T-helper 1 cell treated with Interleukin-12 subunit alpha and Interleukin-12 subunit beta and Interleukin-4 antibody, amounts not matched to agents 30 μg/mL and 1 μg/mL, for 36 hours (primary cell): ENCODE results near the gene SPECC1.

ENCODE experiments used
- H3K27ac Mint-ChIP-seq: one replicate; pipeline ENCODE4 v1.8.0; 2021; ENCODE audit warnings: mild to moderate bottlenecking, mixed read lengths
- H3K27me3 Mint-ChIP-seq: one replicate; pipeline ENCODE4 v1.8.0; 2021; ENCODE audit warnings: low read depth, mixed read lengths
- H3K36me3 Mint-ChIP-seq: one replicate; pipeline ENCODE4 v1.8.0; 2021; ENCODE audit warnings: low read depth, mixed read lengths
- H3K4me1 Mint-ChIP-seq: one replicate; pipeline ENCODE4 v1.8.0; 2021; ENCODE audit warnings: low read depth, mixed read lengths
- H3K4me3 Mint-ChIP-seq: one replicate; pipeline ENCODE4 v1.8.0; 2021; ENCODE audit warnings: mild to moderate bottlenecking, moderate library complexity, mixed read lengths
- H3K9me3 Mint-ChIP-seq: one replicate; pipeline ENCODE4 v1.8.0; 2021; ENCODE audit warnings: mixed read lengths

SPECC1 gene

GRCh38 chr17:20278805-20279204 is 269.6 kb downstream of the SPECC1 start:
- H3K27ac Mint-ChIP-seq: no peak overlapping the region
- H3K27me3 Mint-ChIP-seq: no peaks in the 10 kb centered on the region
- peaks cover 50% of the 10 kb centered on the region for H3K4me1 Mint-ChIP-seq
- no peak overlapping the region for H3K4me3 Mint-ChIP-seq
- no peaks in the 10 kb centered on the region for H3K9me3 Mint-ChIP-seq
- peaks cover 3% of the 10 kb centered on the region for H3K36me3 Mint-ChIP-seq

GRCh38 chr17:20279631-20280030 is 270.5 kb downstream of the SPECC1 start:
- Mint-ChIP-seq H3K27me3 (no peaks in the 10 kb centered on the region), H3K36me3 (peaks cover 3% of the 10 kb centered on the region), H3K4me1 (peaks cover 46% of the 10 kb centered on the region), H3K4me3 (no peak overlapping the region), H3K9me3 (no peaks in the 10 kb centered on the region), H3K27ac (no peak overlapping the region)

- no peaks in the 10 kb centered on the region for H3K27me3 Mint-ChIP-seq
- peaks cover 44% of the 10 kb centered on the region for H3K4me1 Mint-ChIP-seq
- H3K27ac Mint-ChIP-seq: no peak overlapping the region
- H3K9me3 Mint-ChIP-seq: no peaks in the 10 kb centered on the region
- peaks cover 3% of the 10 kb centered on the region for H3K36me3 Mint-ChIP-seq
- H3K4me3 Mint-ChIP-seq: no peak overlapping the region
Observed at GRCh38 chr17:20280051-20280450, 270.9 kb downstream of the SPECC1 start.

- H3K4me1 Mint-ChIP-seq: peaks cover 36% of the 10 kb centered on the region
- H3K36me3 Mint-ChIP-seq: peaks cover 3% of the 10 kb centered on the region
- H3K9me3 Mint-ChIP-seq: no peaks in the 10 kb centered on the region
- H3K4me3 Mint-ChIP-seq: no peak overlapping the region
- H3K27me3 Mint-ChIP-seq: no peaks in the 10 kb centered on the region
- H3K27ac Mint-ChIP-seq: no peak overlapping the region
Observed at GRCh38 chr17:20280851-20281250, 271.7 kb downstream of the SPECC1 start.

- no peak overlapping the region for H3K27ac Mint-ChIP-seq
- H3K4me1 Mint-ChIP-seq: peaks cover 26% of the 10 kb centered on the region
Observed at GRCh38 chr17:20281860-20282259, 272.7 kb downstream of the SPECC1 start.

GRCh38 chr17:20282526-20283308 is 273.6 kb downstream of the SPECC1 start:
- Mint-ChIP-seq H3K27ac (no peak overlapping the region), H3K4me1 (peaks cover 22% of the 10 kb centered on the region), H3K4me3 (no peak overlapping the region), H3K9me3 (no peaks in the 10 kb centered on the region), H3K27me3 (no peaks in the 10 kb centered on the region), H3K36me3 (peaks cover 3% of the 10 kb centered on the region)

More at GRCh38 chr17:20281860-20282259, 272.7 kb downstream of the SPECC1 start:
- H3K9me3 Mint-ChIP-seq: no peaks in the 10 kb centered on the region
- no peak overlapping the region for H3K4me3 Mint-ChIP-seq
- peaks cover 3% of the 10 kb centered on the region for H3K36me3 Mint-ChIP-seq
- no peaks in the 10 kb centered on the region for H3K27me3 Mint-ChIP-seq

- H3K36me3 Mint-ChIP-seq: peaks cover 2% of the 10 kb centered on the region
- H3K4me3 Mint-ChIP-seq: no peak overlapping the region
- H3K27me3 Mint-ChIP-seq: no peaks in the 10 kb centered on the region
- H3K4me1 Mint-ChIP-seq: peaks cover 24% of the 10 kb centered on the region
- no peak overlapping the region for H3K27ac Mint-ChIP-seq
- no peaks in the 10 kb centered on the region for H3K9me3 Mint-ChIP-seq
Observed at GRCh38 chr17:20284022-20284421, 274.9 kb downstream of the SPECC1 start.

GRCh38 chr17:20284570-20285295 is 275.6 kb downstream of the SPECC1 start:
- Mint-ChIP-seq H3K9me3 (no peaks in the 10 kb centered on the region), H3K4me1 (peaks cover 21% of the 10 kb centered on the region), H3K27me3 (no peaks in the 10 kb centered on the region), H3K4me3 (no peak overlapping the region), H3K27ac (no peak overlapping the region), H3K36me3 (peaks cover 2% of the 10 kb centered on the region)

- Mint-ChIP-seq H3K4me3 (no peak overlapping the region), H3K36me3 (peaks cover 3% of the 10 kb centered on the region), H3K9me3 (no peaks in the 10 kb centered on the region), H3K27ac (no peak overlapping the region), H3K27me3 (no peaks in the 10 kb centered on the region), H3K4me1 (peaks cover 6% of the 10 kb centered on the region)
Observed at GRCh38 chr17:20289984-20290383, 280.8 kb downstream of the SPECC1 start.

- H3K27ac Mint-ChIP-seq: no peak overlapping the region
- H3K36me3 Mint-ChIP-seq: peaks cover 3% of the 10 kb centered on the region
- H3K27me3 Mint-ChIP-seq: no peaks in the 10 kb centered on the region
- peaks cover 6% of the 10 kb centered on the region for H3K4me1 Mint-ChIP-seq
- no peak overlapping the region for H3K4me3 Mint-ChIP-seq
- H3K9me3 Mint-ChIP-seq: peaks cover 6% of the 10 kb centered on the region
Observed at GRCh38 chr17:20291853-20292252, 282.7 kb downstream of the SPECC1 start.

GRCh38 chr17:20293501-20293900 is 284.3 kb downstream of the SPECC1 start:
- Mint-ChIP-seq H3K9me3 (peaks cover 6% of the 10 kb centered on the region), H3K27ac (no peak overlapping the region)

GRCh38 chr17:20294120-20294519 is 285.0 kb downstream of the SPECC1 start:
- no peaks in the 10 kb centered on the region for H3K4me1 Mint-ChIP-seq
- peaks cover 4% of the 10 kb centered on the region for H3K36me3 Mint-ChIP-seq
- no peak overlapping the region for H3K27ac Mint-ChIP-seq
- H3K9me3 Mint-ChIP-seq: peaks cover 6% of the 10 kb centered on the region
- H3K27me3 Mint-ChIP-seq: no peaks in the 10 kb centered on the region
- H3K4me3 Mint-ChIP-seq: no peak overlapping the region

More at GRCh38 chr17:20293501-20293900, 284.3 kb downstream of the SPECC1 start:
- Mint-ChIP-seq H3K27me3 (no peaks in the 10 kb centered on the region), H3K36me3 (peaks cover 4% of the 10 kb centered on the region), H3K4me1 (no peaks in the 10 kb centered on the region), H3K4me3 (no peak overlapping the region)

GRCh38 chr17:20299013-20299412 is 289.9 kb downstream of the SPECC1 start:
- Mint-ChIP-seq H3K36me3 (peaks cover 1% of the 10 kb centered on the region), H3K27ac (no peak overlapping the region), H3K27me3 (no peaks in the 10 kb centered on the region), H3K4me3 (no peak overlapping the region), H3K4me1 (no peaks in the 10 kb centered on the region), H3K9me3 (peaks cover 6% of the 10 kb centered on the region)

GRCh38 chr17:20300436-20300934 is 291.3 kb downstream of the SPECC1 start:
- Mint-ChIP-seq H3K4me1 (peaks cover 4% of the 10 kb centered on the region), H3K27ac (no peak overlapping the region), H3K27me3 (no peaks in the 10 kb centered on the region), H3K4me3 (no peak overlapping the region), H3K36me3 (peaks cover 1% of the 10 kb centered on the region), H3K9me3 (peaks cover 12% of the 10 kb centered on the region)
